Heart left ventricle (tissue), 16 donors: ENCODE measurements around the gene DRD5. TPM values are rescaled to one million over a fixed set of nuclear protein-coding genes. Genes with fewer than 3 reads are reported as not detected.

ENCODE experiments used
- ATAC-seq, 4 donors: fragments of 200-7000 bp; cut with Tn5 transposase; one replicate each; pipeline ENCODE4 v1.9.1; 2020 to 2022; ENCODE audit warnings: moderate library complexity in 4 of 4, mild to moderate bottlenecking in 3 of 4, moderate number of reproducible peaks in 1 of 4
- DNase-seq, 5 donors: peaks; one replicate each; pipeline ENCODE4 v3.0.0-alpha.2; 2020
- H3K27ac ChIP-seq, 12 donors: fragments of 200-600 bp; sonication (generic) in 4 of 12; one replicate each; pipeline versions ENCODE4 v1.5.0 to v1.8.0; 2016 to 2022; ENCODE audit warnings: mild to moderate bottlenecking in 2 of 12
- H3K27me3 ChIP-seq, 9 donors: fragments of 200-600 bp; sonication (generic) in 2 of 9; one replicate each; pipeline versions ENCODE4 v1.5.1 to v1.8.0; 2016 to 2022; ENCODE audit warnings: mild to moderate bottlenecking in 3 of 9
- H3K36me3 ChIP-seq, 9 donors: fragments of 200-600 bp; sonication (generic) in 2 of 9; one replicate each; pipeline versions ENCODE4 v1.5.0 to v1.8.0; 2018 to 2022; ENCODE audit warnings: mild to moderate bottlenecking in 2 of 9
- H3K4me1 ChIP-seq, 12 donors: fragments of 200-600 bp; sonication (generic) in 4 of 12; one replicate each; pipeline versions ENCODE4 v1.5.0 to v1.8.0; 2016 to 2022; ENCODE audit warnings: mild to moderate bottlenecking in 3 of 12
- H3K4me3 ChIP-seq, 12 donors: fragments of 200-600 bp; sonication (generic) in 4 of 12; one replicate each; pipeline versions ENCODE4 v1.5.0 to v1.8.0; 2017 to 2022; ENCODE audit warnings: mild to moderate bottlenecking in 9 of 12, moderate library complexity in 4 of 12
- H3K9me3 ChIP-seq, 12 donors: fragments of 200-600 bp; sonication (generic) in 4 of 12; one replicate each; pipeline versions ENCODE4 v1.5.0 to v1.8.0; 2016 to 2022; ENCODE audit warnings: mild to moderate bottlenecking in 1 of 12
- CTCF ChIP-seq, 12 donors: fragments of 200-600 bp; sonication (generic) in 4 of 12; IDR thresholded peaks; one replicate each; pipeline versions ENCODE4 v1.5.0 to v1.8.0; 2018 to 2022; ENCODE audit warnings: antibody characterized with exemption in 12 of 12, mild to moderate bottlenecking in 5 of 12
- POLR2A ChIP-seq, 2 donors: fragments of 450-650 bp; IDR thresholded peaks; one replicate each; pipeline ENCODE4 v1.6.1; 2017; ENCODE audit warnings: antibody characterized with exemption in 2 of 2, mild to moderate bottlenecking in 2 of 2, moderate library complexity in 2 of 2
- WGBS, 4 donors: extraction: QIAGEN DNeasy Blood & Tissue Kit in 2 of 4; methylation state at CpG; one replicate each; pipeline versions ENCODE4 v1.1.5 to v1.1.7; 2013 to 2018; 5-methylcytosine and 5-hydroxymethylcytosine counted together
- intact Hi-C, 10 donors: fragments of 100-400 bp; cut with DNase I; formaldehyde crosslinking; loops; one replicate each; pipeline versions ENCODE4 v1.11.1 to v1.14.2; 2022
- polyA plus RNA-seq, 2 donors: library from polyadenylated mRNA; stranded (reverse); fragments of 200-250 nt; gene quantifications; one replicate each; pipeline ENCODE4 v1.2.3, GENCODE V29; 2013
- total RNA-seq, 9 donors: library from RNA; depleted of rRNA in 2 of 9; stranded (reverse); fragments of >200 nt in 2 of 9; fragmentation: NEBNext Ultra II Directional in 3 of 9; extraction: Animal tissue kit (Norgen Biotek cat#: 25700) in 3 of 9; gene quantifications; one replicate each; pipeline versions ENCODE4 v1.1.0 to v1.2.4, GENCODE V29; 2016 to 2023
- donor health status: ischemic (EF 13 %, LVEDD 7.1; RV severe dilation, severe dysfunction).
- donor health status: healthy with polysubstance abuse.
- donor health status: DM: no; HTN: yes; CAD: no.
- donor health status: DM: no; HTN: no; CAD: no.
- donor health status: ischemic (EF 25% LVEDD 6.9; RV normal size, moderate dysfunction).
- donor health status: ischemic (EF 25% LVEDD 5.7; RV mildly dilated, moderate dysfunction).
- donor health status: healthy.
- donor health status: DM: yes; HTN: yes; CAD: no.
- donor health status: ischemic (EF 35%, LVEDD 5.7; RV mildly dilated, moderate dysfunction).
- donor health status: nonischemic (EF 11% LVEDD 7.7; RV severe dilation, severe dysfunction).
- donor health status: DM: yes; HTN: yes; CAD: no.
- donor health status: PGD.
- donor health status: ischemic (EF 29% LVEDD 5.4; RV normal size, mild dysfunction).
- donor health status: nonischemic (EF 23%, LVEDD 6.1; RV moderate dilation, normal function).

Gene DRD5
- total and polyA plus RNA-seq, 11 donors = 0.08 to 0.36 (median 0.17) TPM; not detected in 7

- DNase-seq (no peak), ATAC-seq (no peak)
- Histone ChIP-seq H3K27me3 (no peaks in the 10 kb centered on the region), H3K4me1 (no peaks in the 10 kb centered on the region), H3K9me3 (no peaks in the 10 kb centered on the region), H3K4me3 (no peak overlapping the region), H3K36me3 (no peaks in the 10 kb centered on the region), H3K27ac (no peak overlapping the region)
- WGBS, 4 donors = 92 to 96% (median 95%) methylated on average over 13 of the region's 13 CpGs
- intact Hi-C loops = no loop called here
- TF ChIP-seq POLR2A (IDR thresholded peaks at IDR 0.05) (no peak), CTCF (IDR thresholded peaks at IDR 0.05) (no peak)
Observed at GRCh38 chr4:9745782-9746181, 35.7 kb upstream of the DRD5 start.

GRCh38 chr4:9758641-9759317, 22.7 kb upstream of the DRD5 start:
- TF ChIP-seq POLR2A (IDR thresholded peaks at IDR 0.05) (no peak), CTCF (IDR thresholded peaks at IDR 0.05) (no peak)
- Histone ChIP-seq H3K27me3 (peaks cover 0 to 16% (median 0%) of the 10 kb centered on the region in 9 donors), H3K4me3 (no peak overlapping the region), H3K4me1 (no peaks in the 10 kb centered on the region), H3K9me3 (no peaks in the 10 kb centered on the region), H3K36me3 (no peaks in the 10 kb centered on the region), H3K27ac (no peak overlapping the region)
- 49 to 72% (median 72%) methylated on average over 20 to 32 of the region's 32 CpGs for WGBS, 4 donors
- DNase-seq (no peak), ATAC-seq (no peak)
- intact Hi-C loops = no loop called here

GRCh38 chr4:9762823-9763475, 18.5 kb upstream of the DRD5 start:
- Histone ChIP-seq H3K36me3 (no peaks in the 10 kb centered on the region), H3K27me3 (peaks cover 0 to 16% (median 0%) of the 10 kb centered on the region in 9 donors), H3K27ac (no peak overlapping the region), H3K4me3 (no peak overlapping the region), H3K9me3 (no peaks in the 10 kb centered on the region), H3K4me1 (no peaks in the 10 kb centered on the region)
- intact Hi-C loops = loop anchor here (1.0 to 10.0 kb wide), 15 partner anchors 134 to 784 kb away; no protein-coding TSS in a partner anchor
- no peak for TF ChIP-seq POLR2A (IDR thresholded peaks at IDR 0.05)
- peak; percentile 50 to 78 (median 73) for TF ChIP-seq CTCF (IDR thresholded peaks at IDR 0.05)
- ATAC-seq (peak in 2 of 4 donors; percentile 46 to 60), DNase-seq (peak in 3 of 5 donors; percentile 46 to 58 (median 56))
- WGBS, 4 donors = 30 to 40% (median 35%) methylated on average over 11 of the region's 11 CpGs

GRCh38 chr4:9764155-9764696, 17.2 kb upstream of the DRD5 start:
- DNase-seq (no peak), ATAC-seq (no peak)
- 83 to 93% (median 88%) methylated on average over 5 of the region's 5 CpGs for WGBS, 4 donors
- Histone ChIP-seq H3K27ac (no peak overlapping the region), H3K4me3 (no peak overlapping the region), H3K36me3 (no peaks in the 10 kb centered on the region), H3K9me3 (no peaks in the 10 kb centered on the region), H3K27me3 (peaks cover 0 to 6% (median 0%) of the 10 kb centered on the region in 9 donors), H3K4me1 (no peaks in the 10 kb centered on the region)
- TF ChIP-seq POLR2A (IDR thresholded peaks at IDR 0.05) (no peak), CTCF (IDR thresholded peaks at IDR 0.05) (no peak)
- intact Hi-C loops = loop anchor here in 7 of 10 donors (2.0 to 10.0 kb wide), 11 partner anchors 133 to 783 kb away; no protein-coding TSS in a partner anchor
